GM23338 (cell line): Measurements from ENCODE around the gene B4GALNT2. TPM values are rescaled to one million over a fixed set of nuclear protein-coding genes. Genes with fewer than 3 reads are reported as not detected.

Source experiments
- ATAC-seq: fragments of 200-7000 bp; cut with Tn5 transposase; 3 replicates; pipeline ENCODE4 v1.9.1; 2020
- DNase-seq: peaks from one replicate; pipeline ENCODE4 v3.0.0-alpha.2; 2015; ENCODE audit warnings: low spot score
- H2AFZ ChIP-seq: fragments of 200-600 bp; sonication (generic); 2 replicates; pipeline ENCODE4 v1.8.0; 2016; ENCODE audit warnings: antibody characterized with exemption, mild to moderate bottlenecking, moderate library complexity
- H3F3A ChIP-seq: fragments of 200-600 bp; sonication (generic); replicated peaks from 2 replicates; pipeline ENCODE4 v1.8.0; 2017; ENCODE audit warnings: antibody characterized with exemption, mixed run types, low read depth
- H3K27ac ChIP-seq: fragments of 200-600 bp; sonication (generic); 2 replicates; pipeline ENCODE4 v1.6.1; 2016; ENCODE audit warnings: low read depth
- H3K27me3 ChIP-seq: fragments of 200-600 bp; sonication (generic); 2 replicates; pipeline ENCODE4 v1.8.0; 2016; ENCODE audit warnings: mild to moderate bottlenecking, mixed run types, moderate library complexity; ENCODE audit not compliant: insufficient read depth
- H3K36me3 ChIP-seq: fragments of 200-600 bp; sonication (generic); 2 replicates; pipeline ENCODE4 v1.8.0; 2016; ENCODE audit warnings: mild to moderate bottlenecking; ENCODE audit not compliant: insufficient read depth
- H3K4me1 ChIP-seq: fragments of 200-600 bp; sonication (generic); 2 replicates; pipeline ENCODE4 v1.8.0; 2016; ENCODE audit warnings: mild to moderate bottlenecking, moderate library complexity; ENCODE audit not compliant: insufficient read depth
- H3K4me2 ChIP-seq: fragments of 200-600 bp; sonication (generic); 2 replicates; pipeline ENCODE4 v1.7.1; 2017; ENCODE audit warnings: mixed run types
- H3K4me3 ChIP-seq: fragments of 200-600 bp; sonication (generic); 2 replicates; pipeline ENCODE4 v1.6.1; 2016; ENCODE audit warnings: mixed run types
- H3K79me2 ChIP-seq: fragments of 200-600 bp; sonication (generic); replicated peaks from 2 replicates; pipeline ENCODE4 v1.8.0; 2017; ENCODE audit warnings: mild to moderate bottlenecking; ENCODE audit not compliant: insufficient read depth
- H3K9me2 ChIP-seq: fragments of 200-600 bp; sonication (generic); 2 replicates; pipeline ENCODE4 v1.8.0; 2017; ENCODE audit not compliant: insufficient read depth
- H4K20me1 ChIP-seq: fragments of 200-600 bp; sonication (generic); replicated peaks from 2 replicates; pipeline ENCODE4 v1.8.0; 2017; ENCODE audit warnings: mild to moderate bottlenecking; ENCODE audit not compliant: insufficient read depth
- H3K27ac Mint-ChIP-seq: 2 replicates; pipeline ENCODE4 v1.8.0; 2020; ENCODE audit warnings: inconsistent platforms, mild to moderate bottlenecking, moderate library complexity, mixed read lengths
- H3K27me3 Mint-ChIP-seq: 3 replicates; pipeline ENCODE4 v1.8.0; 2022; ENCODE audit warnings: low read depth, mild to moderate bottlenecking, moderate library complexity, mixed read lengths, inconsistent platforms; ENCODE audit not compliant: insufficient read depth, poor library complexity
- H3K36me3 Mint-ChIP-seq: 3 replicates; pipeline ENCODE4 v1.8.0; 2021; ENCODE audit warnings: low read depth, mild to moderate bottlenecking, inconsistent platforms, moderate library complexity, mixed read lengths
- H3K4me1 Mint-ChIP-seq: 3 replicates; pipeline ENCODE4 v1.8.0; 2020; ENCODE audit warnings: mild to moderate bottlenecking, inconsistent platforms, mixed read lengths
- H3K4me3 Mint-ChIP-seq: 3 replicates; pipeline ENCODE4 v1.8.0; 2021; ENCODE audit warnings: moderate library complexity, mild to moderate bottlenecking, inconsistent platforms, mixed read lengths
- H3K9me3 Mint-ChIP-seq: 3 replicates; pipeline ENCODE4 v1.8.0; 2020; ENCODE audit warnings: moderate library complexity, mild to moderate bottlenecking, inconsistent platforms, mixed read lengths
- CTCF ChIP-seq, 2 experiments: fragments of 200-600 bp in 1 of 2; sonication (generic) in 1 of 2; conservative IDR thresholded peaks; 2 replicates each; pipeline versions ENCODE4 v1.5.1 to v1.6.1; 2016 to 2017; ENCODE audit warnings: antibody characterized with exemption in 2 of 2, low read depth in 2 of 2, mild to moderate bottlenecking in 2 of 2, moderate library complexity in 1 of 2
- EZH2 ChIP-seq: fragments of 200-600 bp; sonication (generic); IDR thresholded peaks from one replicate; pipeline ENCODE4 v1.8.0; 2017; ENCODE audit warnings: antibody characterized with exemption, mild to moderate bottlenecking, low read depth; ENCODE audit not compliant: unreplicated experiment
- JUNB ChIP-seq: IDR thresholded peaks from one replicate; pipeline ENCODE4 v1.6.1; 2016; ENCODE audit warnings: antibody characterized with exemption; ENCODE audit not compliant: unreplicated experiment
- NANOG ChIP-seq: IDR thresholded peaks from 2 replicates; pipeline ENCODE4 v1.6.1; 2016; ENCODE audit warnings: antibody characterized with exemption, borderline replicate concordance
- STAT1 ChIP-seq: IDR thresholded peaks from one replicate; pipeline ENCODE4 v1.6.1; 2016; ENCODE audit warnings: antibody characterized with exemption; ENCODE audit not compliant: unreplicated experiment
- ZNF114 ChIP-seq: fragments of 250-450 bp; sonication (Bioruptor Pico); IDR thresholded peaks from 2 replicates; pipeline ENCODE4 v1.5.0; 2020; ENCODE audit warnings: mild to moderate bottlenecking, moderate library complexity
- polyA plus RNA-seq: library from polyadenylated mRNA; unstranded; fragments of >200 nt; fragmentation: Nextera tagmentation; extraction: Ambion mirVana; gene quantifications from 2 replicates; pipeline ENCODE4 v1.2.1, GENCODE V29; 2016
- total RNA-seq: library from RNA; depleted of rRNA; stranded (reverse); fragments of >200 nt; shearing (Covaris generic); gene quantifications from 2 replicates; pipeline ENCODE4 v1.2.3, GENCODE V29; 2014
- TF ChIP-seq, protein P1 (sequence below): IDR thresholded peaks from one replicate; pipeline ENCODE4 v1.6.1; 2018; ENCODE audit warnings: antibody characterized with exemption; ENCODE audit not compliant: unreplicated experiment

Gene B4GALNT2
- total and polyA plus RNA-seq, 2 experiments from 2014 or later, result not detected

GRCh38 chr17:49197346-49197998, 64.9 kb downstream of the B4GALNT2 start:
- H3K27me3 ChIP-seq, result no peaks in the 10 kb centered on the region
- H3K9me2 ChIP-seq, result 0 out of 2 replicates have a peak, but pooled peaks cover under 1% of the 10 kb centered on the region
- no peaks in the 10 kb centered on the region for H4K20me1 ChIP-seq
- H3K36me3 ChIP-seq, result no peaks in the 10 kb centered on the region
- DNase-seq (no peak), ATAC-seq (no peak)
- no peak overlapping the region for H3K27ac ChIP-seq
- Mint-ChIP-seq H3K9me3 (peaks cover 3% of the 10 kb centered on the region; the same call in 1 of the 3 replicates), H3K36me3 (no peaks in the 10 kb centered on the region), H3K4me3 (no peak overlapping the region), H3K27me3 (peaks cover 25% of the 10 kb centered on the region), H3K27ac (no peak overlapping the region), H3K4me1 (peaks cover 7% of the 10 kb centered on the region; the same call in 2 of the 3 replicates)
- no peak overlapping the region for H3K4me2 ChIP-seq
- H2AFZ ChIP-seq, result peak overlapping the region; percentile 43; the same call in 1 of the 2 replicates
- no peaks in the 10 kb centered on the region for H3K79me2 ChIP-seq
- H3K4me1 ChIP-seq, result peaks cover 7% of the 10 kb centered on the region; the same call in 1 of the 2 replicates
- TF ChIP-seq EZH2, result no peak
- TF ChIP-seq CTCF (conservative IDR thresholded peaks at IDR 0.05; ENCODE audit: low read depth in 2 of 2), result peak in 1 of 2 experiments; percentile 33; a peak in 2 of 4 replicates
- no peak overlapping the region for H3K4me3 ChIP-seq
- no peaks in the 10 kb centered on the region for H3F3A ChIP-seq

GRCh38 chr17:49198211-49198610, 65.6 kb downstream of the B4GALNT2 start:
- Mint-ChIP-seq H3K27me3 (peaks cover 19% of the 10 kb centered on the region), H3K36me3 (no peaks in the 10 kb centered on the region), H3K4me3 (no peak overlapping the region), H3K27ac (no peak overlapping the region), H3K9me3 (no peaks in the 10 kb centered on the region), H3K4me1 (peaks cover 7% of the 10 kb centered on the region; the same call in 2 of the 3 replicates)
- Histone ChIP-seq H3K27ac (no peak overlapping the region), H3K27me3 (no peaks in the 10 kb centered on the region), H3K9me2 (0 out of 2 replicates have a peak, but pooled peaks cover 4% of the 10 kb centered on the region), H3K4me1 (peaks cover 7% of the 10 kb centered on the region; the same call in 1 of the 2 replicates), H3K4me2 (no peak overlapping the region), H3K4me3 (no peak overlapping the region), H3K79me2 (no peaks in the 10 kb centered on the region), H3F3A (no peaks in the 10 kb centered on the region), H3K36me3 (no peaks in the 10 kb centered on the region), H4K20me1 (no peaks in the 10 kb centered on the region), H2AFZ (no peak overlapping the region)
- DNase-seq, result no peak
- no peak for ATAC-seq
- no peak for TF ChIP-seq EZH2
- TF ChIP-seq ZNF114, result no peak
- TF ChIP-seq NANOG, result no peak
- TF ChIP-seq CTCF (conservative IDR thresholded peaks at IDR 0.05; ENCODE audit: low read depth in 2 of 2), result no peak
- TF ChIP-seq, protein P1, sequence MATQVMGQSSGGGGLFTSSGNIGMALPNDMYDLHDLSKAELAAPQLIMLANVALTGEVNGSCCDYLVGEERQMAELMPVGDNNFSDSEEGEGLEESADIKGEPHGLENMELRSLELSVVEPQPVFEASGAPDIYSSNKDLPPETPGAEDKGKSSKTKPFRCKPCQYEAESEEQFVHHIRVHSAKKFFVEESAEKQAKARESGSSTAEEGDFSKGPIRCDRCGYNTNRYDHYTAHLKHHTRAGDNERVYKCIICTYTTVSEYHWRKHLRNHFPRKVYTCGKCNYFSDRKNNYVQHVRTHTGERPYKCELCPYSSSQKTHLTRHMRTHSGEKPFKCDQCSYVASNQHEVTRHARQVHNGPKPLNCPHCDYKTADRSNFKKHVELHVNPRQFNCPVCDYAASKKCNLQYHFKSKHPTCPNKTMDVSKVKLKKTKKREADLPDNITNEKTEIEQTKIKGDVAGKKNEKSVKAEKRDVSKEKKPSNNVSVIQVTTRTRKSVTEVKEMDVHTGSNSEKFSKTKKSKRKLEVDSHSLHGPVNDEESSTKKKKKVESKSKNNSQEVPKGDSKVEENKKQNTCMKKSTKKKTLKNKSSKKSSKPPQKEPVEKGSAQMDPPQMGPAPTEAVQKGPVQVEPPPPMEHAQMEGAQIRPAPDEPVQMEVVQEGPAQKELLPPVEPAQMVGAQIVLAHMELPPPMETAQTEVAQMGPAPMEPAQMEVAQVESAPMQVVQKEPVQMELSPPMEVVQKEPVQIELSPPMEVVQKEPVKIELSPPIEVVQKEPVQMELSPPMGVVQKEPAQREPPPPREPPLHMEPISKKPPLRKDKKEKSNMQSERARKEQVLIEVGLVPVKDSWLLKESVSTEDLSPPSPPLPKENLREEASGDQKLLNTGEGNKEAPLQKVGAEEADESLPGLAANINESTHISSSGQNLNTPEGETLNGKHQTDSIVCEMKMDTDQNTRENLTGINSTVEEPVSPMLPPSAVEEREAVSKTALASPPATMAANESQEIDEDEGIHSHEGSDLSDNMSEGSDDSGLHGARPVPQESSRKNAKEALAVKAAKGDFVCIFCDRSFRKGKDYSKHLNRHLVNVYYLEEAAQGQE, result no peak
- TF ChIP-seq STAT1, result no peak
- TF ChIP-seq JUNB, result no peak
